ENCODE results near the gene CRYGC. TPM values are rescaled to one million over a fixed set of nuclear protein-coding genes. Genes with fewer than 3 reads are reported as not detected.
"Not testable (repeated sequence)": the region's sequence is repeated elsewhere in the genome, so short reads cannot be mapped to it uniquely, and the experiment has no call there.

CRYGC gene
- total RNA-seq, 4 donors from 2014 or later: not detected

DNA sequence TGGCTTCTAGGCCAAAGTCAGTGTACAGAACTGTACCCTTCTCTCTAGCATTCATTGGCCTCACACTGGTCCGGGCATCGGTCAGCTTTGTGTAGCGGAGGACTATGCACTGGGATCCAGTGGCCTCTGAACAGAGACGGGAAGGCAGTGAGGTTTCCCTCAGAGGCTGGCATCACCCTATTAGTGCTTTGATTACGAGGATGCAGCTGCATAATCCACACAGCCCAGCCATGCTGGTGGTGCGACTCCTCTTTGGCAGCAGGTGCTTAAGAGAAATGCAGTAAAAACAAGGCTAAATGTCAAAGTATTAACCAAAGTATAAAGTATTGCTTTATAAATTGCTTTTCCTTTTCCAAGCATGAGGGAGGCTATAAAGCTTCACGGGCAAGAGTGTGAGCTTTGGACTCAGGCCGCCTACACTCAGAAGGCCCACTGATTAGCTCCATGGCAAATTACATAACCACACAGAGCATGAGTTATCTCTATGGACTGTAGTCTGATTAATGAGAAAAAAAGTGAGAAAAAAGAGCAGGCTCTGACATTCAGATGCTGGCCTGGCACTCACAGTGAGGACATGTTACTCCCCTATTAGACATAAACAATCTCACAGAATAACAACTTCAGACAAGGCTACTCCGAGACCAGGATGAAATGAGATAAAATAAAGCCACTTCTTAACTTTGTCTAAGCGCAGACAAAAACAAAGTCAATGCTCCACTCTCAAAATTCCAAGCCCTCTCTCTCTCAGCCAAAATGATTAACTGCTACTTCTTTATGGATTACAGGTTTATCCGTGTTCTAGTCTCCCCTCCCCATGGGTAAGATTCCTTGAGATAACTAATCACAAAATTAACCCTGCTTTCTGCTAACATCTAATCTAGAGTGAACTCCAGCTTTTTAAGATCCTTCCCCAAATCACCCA lies 6.4 kb upstream of the CRYGC start:
- TF ChIP-seq, protein P1, sequence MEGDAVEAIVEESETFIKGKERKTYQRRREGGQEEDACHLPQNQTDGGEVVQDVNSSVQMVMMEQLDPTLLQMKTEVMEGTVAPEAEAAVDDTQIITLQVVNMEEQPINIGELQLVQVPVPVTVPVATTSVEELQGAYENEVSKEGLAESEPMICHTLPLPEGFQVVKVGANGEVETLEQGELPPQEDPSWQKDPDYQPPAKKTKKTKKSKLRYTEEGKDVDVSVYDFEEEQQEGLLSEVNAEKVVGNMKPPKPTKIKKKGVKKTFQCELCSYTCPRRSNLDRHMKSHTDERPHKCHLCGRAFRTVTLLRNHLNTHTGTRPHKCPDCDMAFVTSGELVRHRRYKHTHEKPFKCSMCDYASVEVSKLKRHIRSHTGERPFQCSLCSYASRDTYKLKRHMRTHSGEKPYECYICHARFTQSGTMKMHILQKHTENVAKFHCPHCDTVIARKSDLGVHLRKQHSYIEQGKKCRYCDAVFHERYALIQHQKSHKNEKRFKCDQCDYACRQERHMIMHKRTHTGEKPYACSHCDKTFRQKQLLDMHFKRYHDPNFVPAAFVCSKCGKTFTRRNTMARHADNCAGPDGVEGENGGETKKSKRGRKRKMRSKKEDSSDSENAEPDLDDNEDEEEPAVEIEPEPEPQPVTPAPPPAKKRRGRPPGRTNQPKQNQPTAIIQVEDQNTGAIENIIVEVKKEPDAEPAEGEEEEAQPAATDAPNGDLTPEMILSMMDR (IDR thresholded peaks at IDR 0.05; ENCODE audit: low read depth): no peak

DNA sequence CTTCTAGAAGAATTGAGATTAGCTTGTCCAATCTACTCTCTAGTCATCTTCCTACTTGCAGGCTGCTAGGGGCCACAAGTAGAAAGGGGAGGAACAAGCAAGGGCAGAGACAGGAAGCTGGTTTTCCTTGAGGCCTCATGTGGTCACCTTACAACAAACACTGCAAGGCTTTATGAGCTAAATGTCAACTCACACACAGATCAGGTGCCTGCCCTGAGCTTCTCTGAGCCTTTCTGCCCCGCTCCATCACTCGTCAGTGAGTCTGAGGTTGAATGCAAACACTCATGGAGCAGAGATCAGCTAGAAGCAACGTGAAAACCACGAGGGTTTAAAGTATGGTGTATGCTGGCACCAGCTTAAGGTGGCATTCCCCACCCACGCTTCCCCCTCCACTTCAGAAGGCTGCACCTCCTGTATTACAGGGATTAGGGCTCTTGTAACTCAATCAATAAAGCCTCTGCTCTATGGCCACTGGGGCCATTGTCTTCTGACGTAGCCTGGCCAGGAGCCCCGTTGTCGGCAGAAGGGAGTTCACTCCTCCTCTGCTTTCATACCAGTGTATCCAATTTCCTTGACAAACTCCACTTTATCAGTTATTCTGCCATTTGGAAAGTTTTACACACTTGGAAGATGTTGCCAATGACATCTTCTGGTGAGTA lies 5.4 kb upstream of the CRYGC start:
- TF ChIP-seq, protein P1 (IDR thresholded peaks at IDR 0.05; ENCODE audit: low read depth): no peak

DNA sequence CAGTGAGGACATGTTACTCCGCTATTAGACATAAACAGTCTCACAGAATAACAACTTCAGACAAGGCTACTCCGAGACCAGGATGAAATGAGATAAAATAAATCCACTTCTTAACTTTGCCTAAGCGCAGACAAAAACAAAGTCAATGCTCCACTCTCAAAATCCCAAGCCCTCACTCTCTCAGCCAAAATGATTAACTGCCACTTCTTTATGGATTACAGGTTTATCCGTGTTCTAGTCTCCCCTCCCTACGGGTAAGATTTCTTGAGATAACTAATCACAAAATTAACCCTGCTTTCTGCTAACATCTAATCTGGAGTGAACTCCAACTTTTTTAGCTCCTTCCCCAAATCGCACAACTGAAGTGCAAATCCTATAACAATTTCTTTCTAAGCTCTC lies 1.1 kb upstream of the CRYGC start:
- TF ChIP-seq, protein P1 (IDR thresholded peaks at IDR 0.05; ENCODE audit: low read depth): no peak

- TF ChIP-seq, protein P1 (IDR thresholded peaks at IDR 0.05; ENCODE audit: low read depth): no peak
These were observed 1.5 kb downstream of the CRYGC start for GRCh38 chr2:208128136-208128535.

GRCh38 chr2:208127090-208127489 lies 2.5 kb downstream of the CRYGC start:
- TF ChIP-seq, protein P1 (IDR thresholded peaks at IDR 0.05; ENCODE audit: low read depth): no peak

DNA sequence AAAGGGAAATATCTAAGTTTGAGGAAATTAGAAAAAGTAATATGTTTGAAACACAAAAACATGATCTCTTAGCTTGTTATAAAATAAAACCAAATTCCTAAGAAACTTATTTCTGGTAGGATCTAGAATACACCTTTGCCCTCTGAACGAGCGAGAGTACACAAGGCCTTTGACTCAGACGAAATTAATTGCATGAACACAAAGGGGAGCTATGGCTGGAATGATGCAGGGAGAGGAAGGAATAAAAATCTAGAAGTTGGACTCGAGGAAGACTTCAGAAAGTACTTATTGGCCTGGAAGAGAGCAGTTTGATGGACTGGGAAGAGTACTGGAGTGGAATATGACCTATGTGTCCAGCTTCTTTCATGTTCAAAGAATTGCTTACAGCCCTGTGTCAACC lies 4.4 kb downstream of the CRYGC start:
- TF ChIP-seq, protein P1 (IDR thresholded peaks at IDR 0.05; ENCODE audit: low read depth): no peak

DNA sequence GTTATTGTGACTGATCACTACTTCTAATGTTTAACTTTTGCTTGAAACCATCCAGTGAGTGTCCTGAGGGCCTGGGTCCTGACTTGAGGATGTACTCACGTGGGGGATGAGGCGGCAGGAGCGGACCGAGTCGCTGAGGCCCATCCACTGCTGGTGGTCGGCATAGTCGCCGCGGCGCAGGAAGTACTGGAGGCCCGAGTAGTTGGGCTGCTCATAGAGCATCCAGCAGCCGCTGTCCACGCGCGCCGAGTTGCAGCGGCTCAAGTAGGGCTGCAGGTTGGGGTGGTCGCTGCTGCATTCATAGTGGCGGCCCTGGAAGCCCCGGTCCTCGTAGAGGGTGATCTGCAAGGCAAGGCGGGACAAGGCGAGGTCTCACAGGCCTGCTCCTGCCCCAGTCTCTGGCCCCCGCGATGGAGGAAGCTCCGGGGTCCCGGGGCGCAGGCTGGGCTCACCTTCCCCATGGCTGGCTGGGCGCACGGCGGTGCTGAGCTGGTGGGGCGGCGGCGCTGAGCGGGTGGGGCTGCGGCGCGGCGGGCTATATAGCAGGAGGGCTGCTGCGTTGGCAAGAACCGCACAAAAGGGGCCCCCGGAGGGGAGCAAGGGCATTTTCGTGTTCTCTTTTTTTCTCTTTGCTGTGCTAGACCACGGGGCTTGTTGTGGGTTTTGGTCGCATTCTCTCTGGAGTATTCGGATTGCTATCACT lies 5.5 kb downstream of the CRYGC start, which contains the start of gene CRYGD:
Gene CRYGD (minus strand): TSS at position 512 of the 703 bp plus-strand sequence. CDS start 51 bp downstream, at position 461.
- TF ChIP-seq, protein P1 (IDR thresholded peaks at IDR 0.05; ENCODE audit: low read depth): not testable (repeated sequence)
